Retina (tissue), 1 donor: ENCODE measurements around the gene GLUL.
A peak's percentile ranks its signal among the peaks of the same experiment; 100 is the strongest.
"Not testable (repeated sequence)": the region's sequence is repeated elsewhere in the genome, so short reads cannot be mapped to it uniquely, and the experiment has no call there.

Experiments
- DNase-seq: peaks from one replicate; pipeline ENCODE4 v3.0.0-alpha.2; 2016

GLUL gene

GRCh38 chr1:182392050-182393028, 749 bp upstream of the GLUL start:
- DNase-seq: peak; percentile 91

- no peak for DNase-seq
Observed at GRCh38 chr1:182391028-182391361, 595 bp downstream of the GLUL start.

DNA sequence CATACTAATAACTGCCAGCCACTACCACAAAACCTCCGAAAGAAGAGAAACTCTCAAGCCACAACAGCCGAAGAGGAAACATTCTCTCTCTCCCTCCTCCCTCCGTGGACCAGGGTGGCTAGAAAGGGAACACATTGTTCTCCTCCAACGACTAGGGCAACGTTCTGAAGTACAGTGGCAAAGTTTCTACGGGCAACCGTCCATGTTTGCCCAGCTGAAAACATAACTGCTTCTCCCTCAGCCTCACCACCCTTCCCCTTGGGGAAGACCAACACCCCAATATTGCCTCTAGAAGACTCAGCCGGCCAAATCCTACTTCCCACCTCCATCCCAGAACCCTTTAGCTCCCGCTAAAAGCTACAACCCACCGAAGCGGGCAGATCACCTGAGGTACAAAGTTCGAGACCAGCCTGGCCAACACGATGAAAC, 2.0 kb downstream of the GLUL start:
- peak; percentile 31 for DNase-seq

- DNase-seq: no peak
Observed at GRCh38 chr1:182388392-182389134, 3.0 kb downstream of the GLUL start.

GRCh38 chr1:182387566-182387965, 4.0 kb downstream of the GLUL start:
- DNase-seq: no peak

DNA sequence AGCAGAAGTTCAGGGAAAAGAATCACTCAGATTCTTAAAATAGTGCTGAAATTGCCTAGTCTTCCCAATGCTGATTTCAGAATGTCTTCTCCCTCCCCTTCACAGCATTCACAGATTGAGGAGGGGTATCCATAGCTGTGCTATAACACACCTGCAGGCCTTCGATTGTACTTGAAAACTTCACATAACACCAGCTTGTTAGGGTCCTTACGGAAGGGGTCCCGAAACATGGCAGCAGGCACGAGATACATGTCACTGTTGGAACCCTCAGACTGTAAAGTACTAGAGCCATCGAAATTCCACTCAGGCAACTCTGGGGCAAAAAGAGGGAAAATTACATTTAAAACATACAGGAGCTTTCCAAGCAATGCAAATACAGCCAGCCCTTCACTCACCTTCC, 4.6 kb downstream of the GLUL start:
- DNase-seq: no peak

GRCh38 chr1:182385885-182386853, 5.4 kb downstream of the GLUL start:
- no peak for DNase-seq

DNA sequence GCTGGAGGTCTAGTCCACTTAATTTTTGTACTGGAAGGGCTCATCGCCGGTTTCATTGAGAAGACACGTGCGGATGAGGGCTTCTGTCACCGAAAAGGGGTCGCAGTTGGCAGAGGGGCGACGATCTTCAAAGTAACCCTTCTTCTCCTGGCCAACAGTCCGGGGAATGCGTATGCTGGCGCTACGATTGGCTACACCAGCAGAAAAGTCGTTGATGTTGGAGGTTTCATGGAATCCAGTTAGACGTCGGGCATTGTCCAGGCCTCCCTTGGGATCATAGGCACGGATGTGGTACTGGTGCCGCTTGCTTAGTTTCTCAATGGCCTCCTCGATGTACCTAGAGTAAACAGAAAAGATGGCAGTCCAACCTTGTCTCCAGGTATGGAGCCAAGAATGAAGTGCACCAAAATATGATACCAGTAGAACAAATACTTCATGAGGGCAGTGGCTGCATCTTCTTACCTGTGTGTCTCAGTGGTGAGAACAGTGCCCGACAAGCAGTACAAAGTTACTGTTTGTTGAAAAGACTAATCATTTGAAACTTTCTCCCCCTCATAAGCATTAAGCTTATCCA, 7.1 kb downstream of the GLUL start:
- DNase-seq: no peak

DNA sequence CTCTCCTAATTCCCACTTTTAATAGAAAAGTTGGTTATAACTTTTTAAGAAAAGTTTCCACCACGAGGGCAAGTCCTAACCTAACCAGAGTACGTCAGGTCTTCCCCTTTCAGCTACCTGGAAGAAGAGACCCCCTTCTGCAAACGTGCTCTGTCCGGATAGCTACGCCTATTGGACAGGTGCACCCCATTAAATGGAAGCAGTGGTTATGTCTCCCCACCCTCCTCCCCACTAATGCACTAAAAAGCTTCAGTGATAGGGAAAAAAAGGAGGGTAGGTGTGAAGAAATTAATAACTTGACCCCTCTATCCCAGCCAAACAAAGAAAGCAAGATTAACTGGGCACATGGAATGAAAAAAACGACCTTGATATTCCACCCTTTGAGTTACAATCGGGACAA, 7.7 kb downstream of the GLUL start:
- no peak for DNase-seq

DNA sequence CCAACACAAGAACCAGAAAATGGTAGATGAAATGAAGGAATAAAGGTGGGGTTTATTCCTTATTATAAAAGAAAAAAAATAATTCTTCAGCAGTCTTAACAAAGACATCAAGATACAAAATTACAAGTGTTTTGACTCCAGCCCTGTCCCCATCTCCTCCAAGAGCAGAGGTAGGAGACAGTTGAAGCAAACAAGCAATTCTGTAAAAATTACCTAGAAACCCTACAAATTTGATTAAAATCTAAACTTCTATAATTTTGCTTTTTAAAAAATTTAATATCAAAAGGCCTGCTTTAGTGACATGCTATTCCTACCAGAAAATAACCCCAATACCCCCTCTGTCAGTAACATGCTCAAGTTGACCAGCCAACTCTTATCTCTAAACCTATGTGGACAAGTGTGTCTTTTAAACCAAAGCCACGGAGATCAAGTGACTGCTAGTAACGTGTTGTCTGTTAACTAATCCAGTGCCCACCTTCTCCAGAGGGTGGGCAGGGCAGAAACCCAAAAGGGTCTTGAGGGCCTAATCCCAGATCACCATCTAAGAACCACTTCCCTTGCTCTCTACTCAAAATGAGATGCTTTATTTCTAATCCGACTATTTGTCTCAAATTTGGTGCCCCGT, 8.4 kb downstream of the GLUL start:
- DNase-seq: no peak

DNA sequence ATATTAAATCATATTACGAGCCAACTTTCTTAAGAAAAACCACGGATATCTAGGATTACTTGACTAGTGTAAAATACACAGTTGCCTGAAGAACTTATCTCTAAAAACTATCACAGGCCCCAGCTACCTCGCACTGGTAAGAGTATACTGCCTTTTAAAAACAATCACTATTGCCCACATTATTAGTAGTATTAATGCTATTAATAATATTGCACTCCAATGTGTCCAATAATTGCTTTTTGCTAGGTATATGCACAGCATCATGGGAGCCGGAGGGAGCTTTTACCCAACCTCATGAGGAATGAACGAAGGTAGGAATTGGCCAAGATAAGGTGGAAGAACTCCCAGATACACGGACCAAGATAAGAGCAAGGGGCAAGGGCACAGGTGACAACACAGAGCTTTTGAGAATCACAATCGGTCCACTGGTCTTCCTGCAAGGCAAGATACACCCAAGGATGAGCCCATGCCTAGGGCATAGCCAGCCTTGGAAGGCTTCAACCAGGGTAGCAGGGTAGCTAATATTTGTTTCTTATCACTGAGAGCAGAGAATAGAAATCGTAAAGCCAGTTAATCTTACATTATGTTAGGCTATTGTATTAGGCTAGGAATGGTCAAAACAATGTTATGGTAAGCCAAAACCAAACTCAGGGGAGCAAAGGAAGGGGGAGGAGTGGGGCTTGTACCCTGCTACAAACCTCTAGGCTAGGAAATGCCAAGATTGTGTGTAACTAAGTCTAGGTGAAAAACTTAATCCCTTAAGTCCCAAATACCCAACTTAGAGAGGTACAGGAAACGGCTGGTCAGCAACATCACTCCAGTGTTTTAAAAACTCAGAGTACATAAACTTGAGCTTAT, 9.4 kb downstream of the GLUL start:
- no peak for DNase-seq

- DNase-seq: no peak
Observed at GRCh38 chr1:182380199-182380598, 11.4 kb downstream of the GLUL start.

DNA sequence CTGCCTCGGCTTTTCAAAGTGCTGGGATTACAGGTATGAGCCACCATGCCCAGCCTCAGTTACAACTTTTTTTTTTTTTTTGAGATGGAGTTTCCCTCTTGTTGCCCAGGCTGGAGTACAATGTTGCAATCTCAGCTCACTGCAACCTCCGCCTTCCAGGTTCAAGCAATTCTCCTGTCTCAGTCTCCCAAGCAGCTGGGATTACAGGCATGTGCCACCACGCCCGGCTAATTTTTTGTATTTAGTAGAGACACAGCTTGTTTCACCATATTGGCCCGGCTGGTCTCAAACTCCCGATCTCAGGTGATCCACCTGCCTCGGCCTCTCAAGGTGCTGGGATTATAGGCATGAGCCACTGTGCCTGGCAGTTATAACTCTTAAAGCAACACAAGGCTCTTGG, 11.8 kb downstream of the GLUL start:
- DNase-seq: not testable (repeated sequence)

DNA sequence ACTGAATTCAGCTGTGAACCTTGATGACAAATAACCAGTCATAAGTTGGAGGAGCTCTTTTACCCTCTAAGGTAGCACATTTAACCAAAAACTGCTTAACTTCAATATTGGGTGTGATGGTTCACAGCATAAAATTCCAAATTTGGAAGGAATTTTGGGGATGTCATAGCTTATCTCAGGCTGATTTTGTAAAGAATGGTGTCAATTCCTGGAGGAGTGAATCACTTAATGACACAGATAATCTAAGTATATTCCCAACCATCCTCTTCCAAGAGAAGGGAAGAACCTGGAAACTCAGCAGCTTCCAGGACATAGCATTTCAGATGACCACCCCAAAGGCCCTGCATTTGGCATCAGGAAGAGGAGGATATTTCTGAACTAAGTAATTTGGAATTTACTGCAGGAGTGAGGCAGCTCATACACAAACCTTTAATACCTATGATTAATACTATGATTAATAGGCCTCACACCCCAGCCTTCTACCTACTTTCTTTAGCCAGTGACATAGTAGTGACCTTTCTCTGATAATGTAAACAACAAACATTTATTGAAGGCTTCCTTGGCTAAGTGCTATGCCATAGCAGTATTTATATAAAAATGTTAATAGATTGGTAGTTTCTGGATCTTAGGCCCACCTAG, 14.5 kb downstream of the GLUL start:
- no peak for DNase-seq

DNA sequence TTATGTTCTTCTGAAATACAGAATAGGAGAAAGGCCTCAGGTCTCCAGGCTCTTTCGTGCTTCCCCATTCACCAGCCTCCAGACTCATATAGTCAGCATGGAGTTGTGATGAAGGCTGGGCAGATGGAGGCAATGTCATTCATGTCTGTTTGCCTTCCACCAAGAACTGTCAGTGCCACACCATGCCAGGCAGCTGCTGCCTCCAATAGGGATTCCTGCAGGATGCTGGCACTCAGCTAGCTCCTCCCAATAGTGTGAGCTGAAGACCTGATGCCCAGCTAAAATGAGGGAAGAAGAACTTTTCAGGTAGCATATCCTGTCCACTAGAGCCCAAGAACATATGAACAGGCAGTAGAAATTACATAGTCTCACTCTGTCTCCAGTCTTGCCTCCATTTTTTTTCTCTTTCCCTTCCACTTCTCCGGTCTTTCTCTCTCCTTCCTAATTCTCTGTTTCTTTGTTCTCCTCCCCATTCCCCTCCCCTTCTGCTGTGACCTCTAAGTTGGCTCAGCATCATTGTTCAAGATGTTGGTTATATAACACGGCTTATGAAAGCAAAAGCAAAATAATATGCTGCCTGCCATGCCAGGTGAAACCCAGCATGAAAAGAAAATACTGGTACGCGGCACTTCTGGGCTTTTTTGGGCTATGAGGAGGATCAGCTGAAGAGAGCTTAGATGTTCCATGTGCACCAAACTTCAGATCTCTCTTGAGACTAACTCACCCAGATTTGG, 17.3 kb downstream of the GLUL start:
- DNase-seq: no peak

- DNase-seq: no peak
Observed at GRCh38 chr1:182370532-182370931, 21.1 kb downstream of the GLUL start.

DNA sequence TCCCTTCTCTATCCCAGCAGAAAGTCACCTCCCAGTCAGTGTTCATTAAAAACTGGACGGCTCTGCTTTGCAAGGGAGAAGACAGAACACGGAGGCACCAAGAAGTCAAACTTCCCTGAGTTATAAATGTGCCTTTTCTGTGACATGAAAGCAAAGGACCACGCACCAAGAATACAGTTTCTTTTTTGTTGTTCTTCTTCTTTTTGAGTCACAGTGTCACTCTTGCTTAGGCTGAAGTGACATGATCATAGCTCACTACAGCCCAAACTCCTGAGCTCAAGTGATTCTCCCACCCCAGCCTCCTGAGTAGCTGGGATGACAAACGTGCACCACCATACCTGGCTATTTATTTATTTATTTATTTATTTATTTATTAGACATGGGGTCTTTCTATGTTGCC, 22.7 kb downstream of the GLUL start:
- DNase-seq: no peak

- no peak for DNase-seq
Observed at GRCh38 chr1:182368358-182368757, 23.2 kb downstream of the GLUL start.

DNA sequence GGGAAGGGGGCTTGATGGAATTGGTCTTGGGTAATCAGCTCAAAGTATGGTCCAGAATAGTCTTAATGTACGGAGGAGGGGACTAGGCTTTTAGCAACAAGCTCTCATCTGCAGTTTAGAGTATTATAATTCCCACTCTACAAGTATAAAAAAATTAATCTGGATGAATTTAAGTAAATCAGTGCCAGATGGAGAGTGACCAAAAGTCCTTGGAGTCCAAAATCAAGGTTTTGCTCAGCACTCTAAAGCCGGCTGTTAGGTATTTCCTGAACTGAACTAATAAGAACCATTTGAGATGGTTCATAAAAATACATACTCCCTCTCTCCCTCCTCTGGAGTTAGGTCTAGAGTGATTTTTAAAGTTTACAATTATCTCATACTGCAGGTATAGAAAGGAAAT, 23.7 kb downstream of the GLUL start:
- no peak for DNase-seq

GRCh38 chr1:182366596-182366995, 25.0 kb downstream of the GLUL start:
- DNase-seq: no peak
